OCI-LY7 (cell line): ENCODE results near the gene GLB1L3. TPM values are rescaled to one million over a fixed set of nuclear protein-coding genes. Genes with fewer than 3 reads are reported as not detected.

ENCODE experiments used
- BruUV-seq: library from RNA; stranded (reverse); fragments of 400-500 nt; replicated peaks from 2 replicates; lab custom pipeline; 2021; lab: Mats Ljungman, UMichigan
- CTCF ChIA-PET: fragments of 300-600 bp; sonication (Branson Sonifier 250); formaldehyde crosslinking; loops from one replicate; lab custom pipeline; 2022; ENCODE audit warnings: antibody characterized with exemption; ENCODE audit not compliant: unreplicated experiment; lab: Charles Lee
- POLR2A ChIA-PET: fragments of 300-600 bp; sonication (Branson Sonifier 250); formaldehyde crosslinking; loops from one replicate; lab custom pipeline; 2022; ENCODE audit warnings: antibody characterized with exemption; lab: Charles Lee
- DNase-seq: peaks from one replicate; pipeline ENCODE4 v3.0.0-alpha.2; 2015; ENCODE audit warnings: low spot score
- H2AFZ ChIP-seq: fragments of 200-600 bp; sonication (generic), shearing (Covaris generic); 2 replicates; pipeline ENCODE4 v1.6.1; 2014; ENCODE audit warnings: mild to moderate bottlenecking, antibody characterized with exemption, low read length, moderate library complexity
- H3K27ac ChIP-seq: fragments of 200-600 bp; sonication (generic); 2 replicates; pipeline ENCODE4 v1.5.1; 2014; ENCODE audit warnings: mixed run types, low read depth, mild to moderate bottlenecking, moderate library complexity, low read length, inconsistent platforms; ENCODE audit not compliant: poor library complexity, severe bottlenecking
- H3K36me3 ChIP-seq: fragments of 200-600 bp; sonication (generic); 2 replicates; pipeline ENCODE4 v1.6.1; 2014; ENCODE audit warnings: mild to moderate bottlenecking, antibody characterized with exemption, low read length, moderate library complexity, mixed read lengths; ENCODE audit not compliant: insufficient read depth
- H3K4me1 ChIP-seq: fragments of 200-600 bp; sonication (generic); 2 replicates; pipeline ENCODE4 v1.5.1; 2014; ENCODE audit warnings: mild to moderate bottlenecking, low read length; ENCODE audit not compliant: insufficient read depth, poor library complexity, severe bottlenecking
- H3K4me2 ChIP-seq: fragments of 200-600 bp; sonication (generic); 2 replicates; pipeline ENCODE4 v1.6.1; 2014; ENCODE audit warnings: mild to moderate bottlenecking, low read length
- H3K4me3 ChIP-seq: fragments of 200-600 bp; sonication (generic); 2 replicates; pipeline ENCODE4 v1.5.1; 2014; ENCODE audit warnings: mild to moderate bottlenecking, low read depth, low read length; ENCODE audit not compliant: poor library complexity, severe bottlenecking
- H3K79me2 ChIP-seq: fragments of 200-600 bp; sonication (generic); 2 replicates; pipeline ENCODE4 v1.6.1; 2016; ENCODE audit warnings: low read depth, mild to moderate bottlenecking, low read length, moderate library complexity, mixed read lengths; ENCODE audit not compliant: insufficient read depth
- H3K9me2 ChIP-seq: fragments of 200-600 bp; sonication (generic); 2 replicates; pipeline ENCODE4 v1.6.1; 2016; ENCODE audit warnings: mild to moderate bottlenecking, low read length, mixed read lengths; ENCODE audit not compliant: insufficient read depth
- H3K9me3 ChIP-seq: fragments of 200-600 bp; sonication (generic); 2 replicates; pipeline ENCODE4 v1.6.1; 2014; ENCODE audit warnings: mild to moderate bottlenecking, mixed run types, low read length, mixed read lengths
- H4K20me1 ChIP-seq: fragments of 200-600 bp; sonication (generic); 2 replicates; pipeline ENCODE4 v1.6.1; 2014; ENCODE audit warnings: mild to moderate bottlenecking, antibody characterized with exemption, low read length, moderate library complexity, mixed read lengths; ENCODE audit not compliant: insufficient read depth
- EZH2phosphoT487 ChIP-seq: fragments of 200-600 bp; sonication (generic); IDR thresholded peaks from 2 replicates; pipeline ENCODE4 v1.6.1; 2018; ENCODE audit warnings: low read depth, borderline replicate concordance, mild to moderate bottlenecking, mixed run types, antibody characterized with exemption, low read length, moderate library complexity, mixed read lengths
- intact Hi-C: fragments of 100-400 bp; cut with micrococcal nuclease; formaldehyde crosslinking; loops from one replicate; pipeline ENCODE4 v1.10.0; 2022; ENCODE audit not compliant: unreplicated experiment
- total RNA-seq, 2 experiments: library from RNA; depleted of rRNA in 1 of 2; stranded (reverse); fragments of >200 nt in 1 of 2; shearing (Covaris generic) in 1 of 2; gene quantifications; 2 replicates each; pipeline ENCODE4 v1.2.3, GENCODE V29; 2014 to 2022
- TF ChIP-seq, protein P1 (sequence below): fragments of 200-600 bp; sonication (generic); conservative IDR thresholded peaks from 2 replicates; pipeline ENCODE4 v1.5.1; 2014; ENCODE audit warnings: mild to moderate bottlenecking, antibody characterized with exemption, low read length, moderate library complexity, mixed read lengths

Gene GLB1L3
- total RNA-seq, 2 experiments from 2014 or later, result not detected

DNA sequence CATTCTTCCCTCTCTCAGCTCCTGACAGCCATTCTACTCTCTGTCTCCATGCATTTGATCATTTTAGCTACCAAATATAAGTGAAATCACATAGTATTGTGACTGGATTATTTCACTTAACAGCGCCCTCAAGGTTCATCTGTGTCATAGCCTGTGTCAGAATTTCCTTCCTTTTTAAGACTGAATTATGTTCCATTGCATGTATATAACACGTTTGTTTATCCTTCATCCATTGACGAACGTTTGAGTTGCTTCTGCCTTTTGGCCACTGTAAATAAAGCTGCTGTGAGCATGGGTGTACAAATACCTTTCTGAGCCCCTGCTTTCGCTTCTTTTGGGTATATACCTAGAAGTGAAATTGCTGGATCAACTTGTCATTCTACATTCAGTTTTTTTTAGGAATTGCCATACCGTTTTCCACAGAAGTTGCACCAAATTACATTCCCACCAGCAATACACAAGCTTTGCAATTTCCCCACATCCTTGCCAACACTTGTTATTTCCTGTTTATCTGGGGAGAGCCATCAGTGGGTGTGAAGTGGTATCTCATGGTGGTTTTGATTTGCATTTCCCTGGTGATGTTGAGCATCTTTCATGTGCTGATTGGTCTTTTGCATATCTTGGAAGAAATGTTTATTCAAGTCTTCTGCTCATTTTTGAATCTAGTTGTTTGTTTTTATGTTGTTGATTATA, 73.1 kb downstream of the GLB1L3 start:
- no peak for TF ChIP-seq EZH2phosphoT487
- TF ChIP-seq, protein P1, sequence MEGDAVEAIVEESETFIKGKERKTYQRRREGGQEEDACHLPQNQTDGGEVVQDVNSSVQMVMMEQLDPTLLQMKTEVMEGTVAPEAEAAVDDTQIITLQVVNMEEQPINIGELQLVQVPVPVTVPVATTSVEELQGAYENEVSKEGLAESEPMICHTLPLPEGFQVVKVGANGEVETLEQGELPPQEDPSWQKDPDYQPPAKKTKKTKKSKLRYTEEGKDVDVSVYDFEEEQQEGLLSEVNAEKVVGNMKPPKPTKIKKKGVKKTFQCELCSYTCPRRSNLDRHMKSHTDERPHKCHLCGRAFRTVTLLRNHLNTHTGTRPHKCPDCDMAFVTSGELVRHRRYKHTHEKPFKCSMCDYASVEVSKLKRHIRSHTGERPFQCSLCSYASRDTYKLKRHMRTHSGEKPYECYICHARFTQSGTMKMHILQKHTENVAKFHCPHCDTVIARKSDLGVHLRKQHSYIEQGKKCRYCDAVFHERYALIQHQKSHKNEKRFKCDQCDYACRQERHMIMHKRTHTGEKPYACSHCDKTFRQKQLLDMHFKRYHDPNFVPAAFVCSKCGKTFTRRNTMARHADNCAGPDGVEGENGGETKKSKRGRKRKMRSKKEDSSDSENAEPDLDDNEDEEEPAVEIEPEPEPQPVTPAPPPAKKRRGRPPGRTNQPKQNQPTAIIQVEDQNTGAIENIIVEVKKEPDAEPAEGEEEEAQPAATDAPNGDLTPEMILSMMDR, result no peak
- ChIA-PET POLR2A (no interaction called here), CTCF (no interaction called here)
- no peaks in the 10 kb centered on the region for H3K4me1 ChIP-seq
- no peaks in the 10 kb centered on the region for H3K9me3 ChIP-seq
- no peak overlapping the region for H3K4me3 ChIP-seq
- H4K20me1 ChIP-seq, result no peaks in the 10 kb centered on the region
- H3K36me3 ChIP-seq, result no peaks in the 10 kb centered on the region
- H3K27ac ChIP-seq, result no peak overlapping the region
- no peaks in the 10 kb centered on the region for H3K9me2 ChIP-seq
- H2AFZ ChIP-seq, result no peak overlapping the region
- intact Hi-C loops, result no loop called here
- no peak overlapping the region for H3K4me2 ChIP-seq
- no peaks in the 10 kb centered on the region for H3K79me2 ChIP-seq
- no TSS peak for BruUV-seq
- DNase-seq, result no peak

DNA sequence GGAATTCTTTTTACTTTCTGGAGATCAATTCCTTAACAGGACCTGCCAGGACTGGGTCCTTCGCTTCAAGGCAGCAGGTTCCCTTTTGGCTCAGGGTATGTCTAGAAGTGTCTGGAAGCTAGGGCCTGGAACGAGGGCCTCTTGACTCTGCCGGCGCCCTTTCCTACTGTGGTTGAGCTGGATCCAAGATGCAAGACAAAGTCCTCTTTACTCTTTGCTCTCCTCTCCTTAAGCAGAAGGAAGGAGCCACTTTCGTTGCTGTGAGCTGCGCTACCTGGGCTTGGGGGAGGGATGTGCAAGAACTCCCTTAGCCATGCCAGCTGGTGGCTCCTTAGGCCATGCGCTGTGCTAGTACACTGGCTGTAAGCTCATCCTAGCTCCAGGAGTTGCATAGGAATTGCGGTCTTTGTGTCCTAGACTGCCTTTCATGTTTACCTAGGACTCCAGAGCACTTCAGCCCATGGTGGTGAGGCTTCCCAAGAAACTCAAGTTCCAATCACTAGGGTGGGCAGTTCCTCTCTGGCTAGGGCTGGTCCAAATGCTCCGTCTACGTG, 73.7 kb downstream of the GLB1L3 start:
- no TSS peak for BruUV-seq
- Histone ChIP-seq H2AFZ (no peak overlapping the region), H3K27ac (no peak overlapping the region), H3K4me2 (no peak overlapping the region), H3K4me1 (no peaks in the 10 kb centered on the region), H4K20me1 (no peaks in the 10 kb centered on the region), H3K9me3 (no peaks in the 10 kb centered on the region), H3K9me2 (no peaks in the 10 kb centered on the region), H3K79me2 (no peaks in the 10 kb centered on the region), H3K36me3 (no peaks in the 10 kb centered on the region), H3K4me3 (no peak overlapping the region)
- no peak for TF ChIP-seq EZH2phosphoT487
- TF ChIP-seq, protein P1, result no peak
- ChIA-PET CTCF (no interaction called here), POLR2A (no interaction called here)
- intact Hi-C loops, result no loop called here
- DNase-seq, result no peak

DNA sequence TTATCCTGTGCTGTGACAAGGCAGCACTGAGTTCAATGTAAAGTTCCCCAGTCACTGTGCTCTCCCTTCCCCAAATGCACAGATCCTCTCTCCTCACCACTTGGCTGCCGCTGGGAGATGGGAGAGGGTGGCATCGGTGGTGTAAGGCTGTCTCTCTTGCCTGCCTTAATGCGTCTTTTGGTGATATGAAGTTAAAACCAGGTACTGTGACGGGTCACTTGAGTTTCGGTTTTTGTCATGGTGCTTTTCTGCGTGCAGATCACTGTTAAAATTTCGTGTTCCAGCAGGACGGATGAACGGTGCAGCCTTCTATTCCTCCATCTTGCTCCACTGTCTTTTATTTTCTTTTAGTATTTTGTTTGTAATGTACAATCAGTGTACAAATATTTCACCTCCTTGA, 74.2 kb downstream of the GLB1L3 start:
- Histone ChIP-seq H3K4me1 (no peaks in the 10 kb centered on the region), H3K79me2 (no peaks in the 10 kb centered on the region), H3K27ac (no peak overlapping the region), H4K20me1 (no peaks in the 10 kb centered on the region), H3K4me3 (no peak overlapping the region), H3K4me2 (no peak overlapping the region), H2AFZ (no peak overlapping the region), H3K9me3 (no peaks in the 10 kb centered on the region), H3K36me3 (no peaks in the 10 kb centered on the region), H3K9me2 (no peaks in the 10 kb centered on the region)
- ChIA-PET CTCF (no interaction called here), POLR2A (no interaction called here)
- BruUV-seq, result no TSS peak
- no peak for TF ChIP-seq EZH2phosphoT487
- TF ChIP-seq, protein P1, result no peak
- intact Hi-C loops, result no loop called here
- DNase-seq, result no peak
